Muscle layer of duodenum (tissue), 2 donors: Measurements from ENCODE around the gene SLX4IP.
"Not testable (repeated sequence)": the region's sequence is repeated elsewhere in the genome, so short reads cannot be mapped to it uniquely, and the experiment has no call there.

Source experiments
- H3K27ac ChIP-seq: one replicate; pipeline ENCODE4 v1.7.0; 2013; ENCODE audit warnings: mild to moderate bottlenecking, low read length
- H3K27me3 ChIP-seq: one replicate; pipeline ENCODE4 v1.7.0; 2013; ENCODE audit warnings: low read depth, mild to moderate bottlenecking, control low read depth, low read length
- H3K36me3 ChIP-seq, 2 donors: one replicate each; pipeline ENCODE4 v1.7.0; 2013; ENCODE audit warnings: low read length in 2 of 2, control low read depth in 1 of 2, mild to moderate bottlenecking in 1 of 2; ENCODE audit not compliant: insufficient read depth in 2 of 2, control insufficient read depth in 1 of 2
- H3K4me1 ChIP-seq, 2 donors: one replicate each; pipeline ENCODE4 v1.7.0; 2013; ENCODE audit warnings: low read length in 2 of 2, mild to moderate bottlenecking in 2 of 2, control low read depth in 1 of 2, moderate library complexity in 1 of 2; ENCODE audit not compliant: insufficient read depth in 2 of 2, control insufficient read depth in 1 of 2
- H3K4me3 ChIP-seq, 2 donors: one replicate each; pipeline ENCODE4 v1.7.0; 2013; ENCODE audit warnings: low read length in 2 of 2, low read depth in 1 of 2, mild to moderate bottlenecking in 1 of 2
- H3K9me3 ChIP-seq, 2 donors: one replicate each; pipeline ENCODE4 v1.7.0; 2013; ENCODE audit warnings: low read length in 2 of 2, control low read depth in 1 of 2, mild to moderate bottlenecking in 1 of 2; ENCODE audit not compliant: control insufficient read depth in 1 of 2
- donor health status: healthy.

The SLX4IP gene

GRCh38 chr20:10585308-10585707 lies 150.2 kb downstream of the SLX4IP start:
- Histone ChIP-seq H3K36me3 (no peaks in the 10 kb centered on the region), H3K9me3 (no peaks in the 10 kb centered on the region), H3K27ac (no peak overlapping the region), H3K4me1 (no peaks in the 10 kb centered on the region), H3K4me3 (no peak overlapping the region), H3K27me3 (no peaks in the 10 kb centered on the region)

DNA sequence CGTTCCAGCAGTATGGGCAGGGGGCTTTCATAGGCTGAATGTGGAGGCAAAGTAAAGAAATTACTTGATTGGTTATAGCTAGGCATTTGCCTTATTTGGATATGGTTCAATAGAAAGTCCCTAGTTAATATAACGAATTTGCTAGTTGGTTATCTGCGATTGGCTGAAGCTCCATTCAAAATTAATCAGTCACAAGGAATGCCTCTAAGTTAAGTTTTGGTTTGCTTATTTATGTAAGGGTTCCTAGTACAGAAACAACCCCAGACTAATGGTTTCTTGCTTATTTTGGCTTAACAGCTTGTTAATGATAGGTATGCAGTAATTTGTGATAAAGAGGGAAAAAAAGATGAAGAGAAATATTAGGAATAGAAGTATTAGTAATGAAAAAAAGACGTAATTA lies 151.2 kb downstream of the SLX4IP start:
- H3K27me3 ChIP-seq: no peaks in the 10 kb centered on the region
- peaks cover 0 to 3% of the 10 kb centered on the region in 2 donors for H3K4me1 ChIP-seq
- H3K36me3 ChIP-seq: no peaks in the 10 kb centered on the region
- H3K27ac ChIP-seq: no peak overlapping the region
- no peaks in the 10 kb centered on the region for H3K9me3 ChIP-seq
- H3K4me3 ChIP-seq: no peak overlapping the region

DNA sequence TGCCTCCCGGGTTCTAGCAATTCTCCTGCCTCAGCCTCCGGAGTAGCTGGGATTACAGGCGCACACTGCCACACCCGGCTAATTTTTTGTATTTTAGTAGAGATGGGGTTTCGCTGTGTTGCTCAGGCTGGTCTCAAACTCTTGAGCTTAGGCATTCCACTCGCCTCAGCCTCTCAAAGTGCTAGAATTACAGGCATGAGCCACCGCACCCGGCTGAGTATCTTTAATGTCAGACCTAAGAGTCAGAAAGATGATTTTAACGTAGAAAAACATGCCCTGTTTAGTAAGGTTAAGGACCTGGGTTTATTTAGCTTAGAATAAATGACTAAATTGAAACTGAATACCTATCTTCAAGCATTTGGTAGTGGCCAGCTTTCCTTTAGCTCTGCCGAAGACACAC lies 155.3 kb downstream of the SLX4IP start:
- not testable (repeated sequence) for H3K27ac ChIP-seq, H3K9me3 ChIP-seq, H3K4me1 ChIP-seq, H3K4me3 ChIP-seq, H3K36me3 ChIP-seq, H3K27me3 ChIP-seq

DNA sequence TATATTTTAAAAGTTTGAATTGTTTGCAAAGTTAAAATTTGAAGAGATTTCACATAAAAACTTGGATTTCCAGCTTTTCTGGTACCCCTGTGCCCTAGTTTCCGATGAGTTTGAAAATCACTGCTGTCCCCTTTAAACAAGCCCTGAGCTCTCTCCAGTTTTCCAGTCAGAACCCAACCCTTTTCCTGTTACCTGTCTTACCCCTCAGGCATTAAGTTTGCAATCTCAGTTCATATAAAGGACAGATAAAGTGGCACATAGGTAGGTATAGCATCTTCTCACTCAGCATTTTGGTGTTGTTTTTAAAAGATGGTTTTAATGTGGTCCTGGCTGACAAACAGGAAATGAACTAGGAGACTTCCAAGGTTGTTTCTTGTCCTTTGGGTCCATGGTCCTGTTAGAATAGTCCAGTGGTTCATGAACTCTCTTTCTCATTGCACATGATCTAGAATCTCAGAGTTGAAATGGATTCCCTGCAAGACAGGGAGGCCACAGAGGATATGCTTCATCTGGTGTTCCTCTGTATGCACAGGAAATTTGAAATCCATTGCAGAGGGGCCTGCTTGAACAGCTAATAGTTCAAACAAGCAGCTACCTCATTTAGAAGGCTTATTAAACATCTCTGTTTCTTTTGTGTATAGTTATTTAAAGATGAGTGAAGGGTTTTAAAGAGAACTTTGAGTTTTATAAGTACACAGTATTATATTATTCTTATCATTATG lies 156.0 kb downstream of the SLX4IP start:
- Histone ChIP-seq H3K27me3 (no peaks in the 10 kb centered on the region), H3K27ac (no peak overlapping the region), H3K4me3 (no peak overlapping the region), H3K36me3 (no peaks in the 10 kb centered on the region), H3K9me3 (no peaks in the 10 kb centered on the region), H3K4me1 (peaks cover 6 to 11% of the 10 kb centered on the region in 2 donors)

DNA sequence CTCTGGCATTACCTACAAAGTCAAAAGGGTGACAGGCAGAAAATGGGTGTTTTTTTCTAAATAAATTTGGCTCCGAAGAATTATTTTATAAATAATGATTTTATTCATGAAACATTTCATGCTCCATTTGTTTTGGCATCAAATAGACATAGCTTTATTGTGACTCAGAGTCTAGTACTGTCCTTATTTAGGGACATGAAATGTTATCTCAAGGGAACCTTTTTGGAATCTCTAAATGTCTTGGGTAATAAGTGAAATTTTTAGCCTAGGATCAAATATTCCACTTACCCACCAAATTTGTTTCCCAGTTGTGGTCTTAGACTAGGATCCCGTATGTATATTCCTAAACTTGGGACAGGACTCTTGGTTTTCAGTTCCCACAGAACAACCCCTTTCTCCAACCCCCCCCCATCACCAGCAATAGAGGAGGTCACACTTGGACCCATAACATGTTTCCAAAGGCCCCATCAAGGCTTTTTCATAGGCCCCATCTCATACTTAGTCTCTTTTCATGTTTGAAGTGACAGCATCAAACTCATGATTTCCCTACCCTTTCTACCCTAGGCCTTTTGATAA lies 156.9 kb downstream of the SLX4IP start:
- no peaks in the 10 kb centered on the region for H3K36me3 ChIP-seq
- no peaks in the 10 kb centered on the region for H3K9me3 ChIP-seq
- H3K27me3 ChIP-seq: no peaks in the 10 kb centered on the region
- peaks cover 6 to 20% of the 10 kb centered on the region in 2 donors for H3K4me1 ChIP-seq
- H3K27ac ChIP-seq: no peak overlapping the region
- no peak overlapping the region for H3K4me3 ChIP-seq

GRCh38 chr20:10594296-10594868 lies 159.3 kb downstream of the SLX4IP start:
- Histone ChIP-seq H3K36me3 (no peaks in the 10 kb centered on the region), H3K27me3 (no peaks in the 10 kb centered on the region), H3K4me3 (no peak overlapping the region), H3K27ac (no peak overlapping the region), H3K4me1 (peaks cover 6 to 24% of the 10 kb centered on the region in 2 donors), H3K9me3 (no peaks in the 10 kb centered on the region)

- H3K4me1 ChIP-seq: peaks cover 6 to 24% of the 10 kb centered on the region in 2 donors
- H3K36me3 ChIP-seq: no peaks in the 10 kb centered on the region
- H3K9me3 ChIP-seq: no peaks in the 10 kb centered on the region
- H3K4me3 ChIP-seq: no peak overlapping the region
- no peaks in the 10 kb centered on the region for H3K27me3 ChIP-seq
- H3K27ac ChIP-seq: no peak overlapping the region
These were observed 160.2 kb downstream of the SLX4IP start for GRCh38 chr20:10595266-10595665.

- H3K27ac ChIP-seq: no peak overlapping the region
- peaks cover 6 to 24% of the 10 kb centered on the region in 2 donors for H3K4me1 ChIP-seq
- no peak overlapping the region for H3K4me3 ChIP-seq
- H3K36me3 ChIP-seq: no peaks in the 10 kb centered on the region
- H3K27me3 ChIP-seq: no peaks in the 10 kb centered on the region
- no peaks in the 10 kb centered on the region for H3K9me3 ChIP-seq
These were observed 160.9 kb downstream of the SLX4IP start for GRCh38 chr20:10595985-10596384.

DNA sequence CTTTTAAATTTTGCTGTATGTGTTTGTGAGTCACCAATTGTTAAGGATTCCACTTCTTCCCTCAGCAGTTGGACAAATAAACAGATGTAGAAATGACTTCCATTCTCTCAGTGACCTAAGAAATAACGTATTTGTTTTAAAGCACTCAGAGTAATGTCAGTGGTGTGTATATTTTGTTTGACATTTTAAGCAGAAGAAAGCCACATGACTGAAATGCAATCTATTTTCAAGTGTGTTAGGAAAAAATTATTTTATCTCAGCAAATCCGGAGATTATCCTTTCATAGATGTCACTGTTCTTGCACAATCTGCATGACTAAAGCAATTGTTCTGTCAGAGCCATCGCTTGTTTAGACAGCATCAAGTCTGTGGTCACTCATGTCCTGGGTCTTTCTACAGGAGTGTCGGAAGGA lies 161.6 kb downstream of the SLX4IP start:
- H3K9me3 ChIP-seq: no peaks in the 10 kb centered on the region
- no peak overlapping the region for H3K4me3 ChIP-seq
- H3K27me3 ChIP-seq: no peaks in the 10 kb centered on the region

GRCh38 chr20:10597637-10598036 lies 162.5 kb downstream of the SLX4IP start:
- Histone ChIP-seq H3K4me1 (peaks cover 6 to 20% of the 10 kb centered on the region in 2 donors), H3K9me3 (no peaks in the 10 kb centered on the region), H3K27me3 (no peaks in the 10 kb centered on the region), H3K27ac (no peak overlapping the region), H3K4me3 (no peak overlapping the region), H3K36me3 (no peaks in the 10 kb centered on the region)

More for the DNA sequence above, 161.6 kb downstream of the SLX4IP start:
- H3K4me1 ChIP-seq: peaks cover 6 to 20% of the 10 kb centered on the region in 2 donors
- H3K36me3 ChIP-seq: no peaks in the 10 kb centered on the region
- H3K27ac ChIP-seq: no peak overlapping the region

GRCh38 chr20:10602221-10602871 lies 167.2 kb downstream of the SLX4IP start:
- H3K9me3 ChIP-seq: no peaks in the 10 kb centered on the region
- H3K4me3 ChIP-seq: no peak overlapping the region
- H3K36me3 ChIP-seq: peaks cover 0 to 5% of the 10 kb centered on the region in 2 donors
- H3K27me3 ChIP-seq: no peaks in the 10 kb centered on the region
- peaks cover 0 to under 1% of the 10 kb centered on the region in 2 donors for H3K4me1 ChIP-seq
- H3K27ac ChIP-seq: no peak overlapping the region
